Activated CD4-positive, alpha-beta T cell treated with anti-CD3 and anti-CD28 coated beads for 4 hours (primary cell): ENCODE measurements around the gene SLC25A22.

Experiments
- DNase-seq, 2 donors: peaks; one replicate each; pipeline ENCODE4 v3.0.0-alpha.2; 2020

Gene SLC25A22

GRCh38 chr11:788953-789940 lies 8.8 kb downstream of the SLC25A22 start:
- DNase-seq, result no peak

GRCh38 chr11:788009-788640 lies 10.0 kb downstream of the SLC25A22 start:
- no peak for DNase-seq

- no peak for DNase-seq
Measured at GRCh38 chr11:787084-787675, 10.9 kb downstream of the SLC25A22 start.

DNA sequence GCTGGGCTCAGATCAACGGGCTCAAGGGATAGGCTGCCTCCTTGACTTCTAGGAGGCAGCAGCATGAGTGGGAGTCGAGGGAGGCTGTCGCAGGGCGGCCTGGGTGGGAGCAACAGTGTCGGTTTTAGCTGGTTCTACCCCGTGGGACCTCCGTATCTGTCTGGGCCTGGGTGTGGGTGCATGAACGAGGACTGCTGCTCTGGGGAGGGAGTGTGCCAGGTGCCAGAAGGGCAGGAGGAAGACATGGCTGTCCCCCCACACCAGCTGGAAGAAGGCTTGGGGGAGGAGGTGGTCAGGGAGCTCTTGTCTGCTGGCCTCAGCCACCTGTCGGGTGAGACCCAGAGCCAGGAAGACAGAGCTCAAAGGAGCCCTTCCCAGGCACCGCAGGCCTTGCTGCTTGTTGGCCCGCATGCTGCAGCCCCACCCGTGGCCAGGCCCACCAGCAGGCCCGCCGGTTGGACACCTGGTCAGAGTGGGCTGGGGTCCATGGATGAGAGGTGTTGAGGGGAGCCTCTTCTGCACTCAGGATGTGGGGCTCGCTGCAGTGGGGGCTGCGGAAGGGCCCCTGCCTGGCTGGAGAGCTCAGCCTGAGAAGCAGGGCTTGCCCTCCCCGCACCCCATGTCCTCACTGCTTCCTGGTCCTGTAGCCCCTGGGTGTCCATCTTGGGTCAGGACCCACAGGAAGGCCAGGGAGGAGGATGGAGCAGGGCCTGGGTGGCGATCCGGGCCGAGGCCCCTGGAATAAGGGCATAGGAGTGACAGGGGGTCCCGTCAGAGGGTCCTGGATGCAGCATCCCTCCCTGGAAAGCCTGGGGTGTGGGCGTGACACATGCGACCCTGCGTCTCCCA lies 11.6 kb downstream of the SLC25A22 start:
- no peak for DNase-seq

DNA sequence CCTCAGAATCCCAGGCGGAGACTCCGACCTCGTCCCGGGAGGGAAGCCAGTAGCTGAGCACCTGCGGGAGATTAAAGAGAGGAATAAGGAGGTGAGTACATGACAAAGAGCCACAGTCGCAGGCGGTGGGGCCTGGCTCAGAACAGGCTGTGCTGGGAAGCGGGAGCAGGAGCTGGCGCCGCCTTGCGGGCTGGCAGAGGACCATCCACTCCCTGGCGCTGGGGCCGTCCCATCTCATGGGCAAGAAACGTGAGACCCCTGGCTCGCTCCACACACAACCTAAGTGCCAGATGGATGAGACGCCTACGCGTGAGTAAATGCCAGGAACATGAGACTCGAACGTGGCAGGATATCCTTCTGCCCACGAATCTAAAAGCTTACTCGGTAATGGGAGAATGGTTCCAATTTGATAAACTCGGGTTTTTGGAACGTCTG lies 14.5 kb downstream of the SLC25A22 start:
- no peak for DNase-seq

- DNase-seq, result no peak
Measured at GRCh38 chr11:782264-783174, 15.6 kb downstream of the SLC25A22 start.

GRCh38 chr11:779955-780532 lies 18.0 kb downstream of the SLC25A22 start:
- DNase-seq, result no peak

- DNase-seq, result no peak
Measured at GRCh38 chr11:778976-779954, 18.8 kb downstream of the SLC25A22 start.

DNA sequence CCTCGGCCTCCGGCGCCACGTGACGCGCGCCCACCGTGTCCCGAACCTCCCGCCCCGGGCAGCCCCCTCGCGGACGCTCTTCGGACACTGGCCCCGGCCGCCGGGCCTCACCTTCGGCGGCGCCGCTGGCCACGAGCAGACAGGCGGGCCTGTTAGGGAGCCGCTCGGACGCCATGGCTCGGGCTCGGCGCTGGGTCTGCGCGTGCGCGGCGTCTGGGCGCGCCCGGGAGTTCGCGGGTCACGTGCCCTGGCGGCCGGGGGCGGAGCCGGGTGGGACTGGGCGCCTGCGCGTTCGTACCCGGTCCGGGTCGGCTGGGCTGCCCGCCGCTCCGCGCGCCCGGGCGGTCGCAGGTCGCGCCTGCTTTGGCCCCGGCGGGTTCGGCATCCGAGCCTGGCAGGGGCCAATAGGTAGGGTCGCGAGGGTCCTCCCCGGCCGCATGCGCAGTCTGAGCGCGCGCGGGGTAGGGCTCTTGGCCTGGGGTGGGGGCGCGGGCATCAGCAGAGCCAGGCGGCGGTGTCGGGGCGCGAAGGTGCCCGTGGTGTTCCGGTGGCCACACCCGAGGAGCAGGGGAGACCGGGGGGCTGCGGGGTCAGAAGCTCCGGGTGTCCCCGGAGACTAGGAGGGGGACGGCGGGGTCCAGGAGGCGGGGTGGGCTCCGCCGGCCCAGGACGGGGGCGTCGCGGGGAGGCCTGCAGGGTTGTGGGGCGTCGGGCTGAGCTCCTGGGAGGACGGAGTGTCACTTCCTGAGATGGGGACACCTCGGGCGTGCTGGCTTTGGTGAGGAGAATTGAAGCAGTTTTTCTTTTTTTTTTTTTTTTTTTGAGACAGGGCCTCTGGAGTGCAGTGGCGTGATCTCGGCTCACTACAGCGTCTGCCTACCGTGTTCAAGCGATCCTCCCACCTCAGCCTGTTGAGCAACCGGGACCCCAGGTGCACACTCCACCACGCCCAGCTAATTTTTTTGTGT lies 20.5 kb downstream of the SLC25A22 start, which contains the start of gene GATD1:
Gene GATD1 (minus strand): TSS at position 200 of the 968 bp plus-strand sequence. CDS start 25 bp downstream, at position 175.
- DNase-seq, result peak; percentile 92 to 93

GRCh38 chr11:776561-777287 lies 21.4 kb downstream of the SLC25A22 start:
- DNase-seq, result peak in 1 of 2 donors; percentile 39

GRCh38 chr11:776263-776560 lies 21.9 kb downstream of the SLC25A22 start:
- DNase-seq, result no peak

DNA sequence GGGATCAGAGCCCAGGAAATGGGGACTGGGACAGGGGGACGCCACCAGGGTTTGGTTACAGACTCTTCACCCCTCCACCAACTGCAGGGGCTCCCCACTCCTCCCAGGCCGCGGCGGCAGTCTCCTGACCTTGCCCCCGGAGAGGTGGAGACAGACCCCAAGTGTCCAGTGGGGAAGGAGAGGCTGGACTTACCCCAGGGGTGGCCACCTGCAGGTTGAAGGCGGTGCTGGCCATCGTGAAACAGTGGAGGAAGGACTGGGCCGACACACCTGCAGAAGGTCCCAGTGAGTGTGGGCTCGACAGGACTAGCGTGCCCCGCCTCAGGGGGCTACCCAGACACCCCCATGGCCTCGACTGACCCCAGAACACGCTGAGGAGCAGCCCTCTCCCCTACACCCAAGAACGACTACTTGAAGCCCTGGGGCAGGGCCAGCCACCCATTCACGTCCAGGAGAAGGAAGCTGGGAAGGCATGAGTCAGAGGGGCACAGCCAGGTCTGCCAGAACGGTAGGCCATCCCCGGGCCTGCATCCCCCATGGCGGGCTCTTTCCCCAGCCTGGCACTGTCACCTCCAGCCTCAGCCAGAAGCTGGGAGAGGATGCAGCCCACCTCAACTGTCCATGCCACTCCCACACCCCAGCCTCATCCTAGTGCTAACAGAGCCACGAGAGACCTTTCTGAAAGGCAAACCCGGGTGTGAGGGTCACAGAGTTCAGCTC lies 23.0 kb downstream of the SLC25A22 start:
- DNase-seq, result no peak

DNA sequence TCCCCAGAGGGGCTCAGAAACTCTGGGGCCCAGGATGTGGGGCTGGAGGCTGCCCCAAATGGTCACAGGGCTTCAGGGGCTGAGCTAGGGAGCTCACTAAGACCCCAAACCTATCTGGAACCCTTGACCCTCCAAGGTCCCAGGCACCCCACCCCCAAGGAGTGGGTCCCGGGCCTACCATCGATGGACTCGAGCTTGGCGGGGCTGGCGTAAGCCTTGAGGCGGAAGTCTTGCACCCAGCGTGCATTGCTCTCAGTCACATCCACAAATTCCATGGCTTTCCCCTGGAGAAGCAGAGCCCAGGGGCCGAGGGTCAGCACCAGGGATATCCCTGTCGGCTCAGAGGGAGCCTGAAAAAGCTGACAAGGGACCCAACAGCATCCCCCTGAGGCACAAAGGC lies 24.3 kb downstream of the SLC25A22 start:
- no peak for DNase-seq

GRCh38 chr11:773425-773824 lies 24.7 kb downstream of the SLC25A22 start:
- DNase-seq, result no peak

GRCh38 chr11:772429-773390 lies 25.4 kb downstream of the SLC25A22 start:
- DNase-seq, result no peak

DNA sequence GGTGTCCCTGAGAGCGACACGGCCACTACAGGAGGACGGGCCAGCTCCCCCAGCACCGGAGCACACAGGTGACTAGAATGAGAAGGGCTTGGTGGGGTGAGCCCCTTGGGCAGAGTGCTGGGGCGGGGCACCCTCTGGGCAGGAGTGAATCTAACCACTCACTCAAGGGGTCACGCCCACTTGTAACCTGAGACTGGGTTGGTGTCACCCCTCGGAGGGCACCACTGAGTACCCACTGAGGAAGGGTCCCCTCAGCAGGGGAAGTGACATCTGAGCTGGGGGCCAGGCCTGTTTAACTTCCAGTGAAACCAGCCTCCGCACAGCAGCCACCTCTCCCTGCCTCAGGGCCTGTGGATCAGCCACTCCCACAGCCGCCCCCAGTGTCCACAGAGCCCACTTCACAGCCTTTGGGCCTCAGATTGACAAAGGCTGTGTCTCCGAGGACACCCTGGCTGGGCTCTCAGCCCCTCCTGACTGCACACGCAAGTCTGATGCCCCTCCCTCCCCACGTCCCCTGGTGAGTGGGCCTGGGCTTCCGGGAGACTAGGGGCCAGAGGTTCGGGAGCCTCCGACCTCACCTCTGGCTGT lies 26.4 kb downstream of the SLC25A22 start:
- no peak for DNase-seq
